Measurements from ENCODE around the gene PTOV1. TPM values are rescaled to one million over a fixed set of nuclear protein-coding genes. Genes with fewer than 3 reads are reported as not detected.

Gene PTOV1
- total and polyA plus RNA-seq, 4 donors = 38.0 to 52.3 (median 41.3) TPM

GRCh38 chr19:49910179-49910578 lies 59.2 kb downstream of the PTOV1 start:
- WGBS = 96% methylated on average over 5 of the region's 5 CpGs
- Histone ChIP-seq H3K4me1 (ENCODE audit: control insufficient read depth in 4 of 4, insufficient read depth in 4 of 4, low read length in 3 of 4) (peaks cover 0 to 11% (median 4%) of the 10 kb centered on the region in 4 donors), H3K9me3 (ENCODE audit: control insufficient read depth in 4 of 4, low read length in 3 of 4) (no peaks in the 10 kb centered on the region), H3K4me3 (ENCODE audit: low read depth in 1 of 3, low read length in 3 of 3) (no peak overlapping the region), H3K27ac (ENCODE audit: low read depth in 1 of 2, low read length in 2 of 2) (no peak overlapping the region), H3K9ac (ENCODE audit: low read depth in 1 of 2, low read length in 2 of 2) (no peak overlapping the region), H3K36me3 (ENCODE audit: control insufficient read depth in 4 of 4, insufficient read depth in 3 of 4, low read depth in 1 of 4, low read length in 3 of 4) (peaks cover 6 to 37% (median 16%) of the 10 kb centered on the region in 4 donors), H3K27me3 (ENCODE audit: control insufficient read depth in 4 of 4, insufficient read depth in 4 of 4, low read length in 3 of 4) (no peaks in the 10 kb centered on the region)
- no peak for DNase-seq (ENCODE audit: low spot score)
- TF ChIP-seq, protein P1, sequence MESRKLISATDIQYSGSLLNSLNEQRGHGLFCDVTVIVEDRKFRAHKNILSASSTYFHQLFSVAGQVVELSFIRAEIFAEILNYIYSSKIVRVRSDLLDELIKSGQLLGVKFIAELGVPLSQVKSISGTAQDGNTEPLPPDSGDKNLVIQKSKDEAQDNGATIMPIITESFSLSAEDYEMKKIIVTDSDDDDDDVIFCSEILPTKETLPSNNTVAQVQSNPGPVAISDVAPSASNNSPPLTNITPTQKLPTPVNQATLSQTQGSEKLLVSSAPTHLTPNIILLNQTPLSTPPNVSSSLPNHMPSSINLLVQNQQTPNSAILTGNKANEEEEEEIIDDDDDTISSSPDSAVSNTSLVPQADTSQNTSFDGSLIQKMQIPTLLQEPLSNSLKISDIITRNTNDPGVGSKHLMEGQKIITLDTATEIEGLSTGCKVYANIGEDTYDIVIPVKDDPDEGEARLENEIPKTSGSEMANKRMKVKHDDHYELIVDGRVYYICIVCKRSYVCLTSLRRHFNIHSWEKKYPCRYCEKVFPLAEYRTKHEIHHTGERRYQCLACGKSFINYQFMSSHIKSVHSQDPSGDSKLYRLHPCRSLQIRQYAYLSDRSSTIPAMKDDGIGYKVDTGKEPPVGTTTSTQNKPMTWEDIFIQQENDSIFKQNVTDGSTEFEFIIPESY (IDR thresholded peaks at IDR 0.05) = no peak
- TF ChIP-seq RXRA (IDR thresholded peaks at IDR 0.05) (no peak), FOXA1 (IDR thresholded peaks at IDR 0.05) (no peak)
- TF ChIP-seq, protein P2, sequence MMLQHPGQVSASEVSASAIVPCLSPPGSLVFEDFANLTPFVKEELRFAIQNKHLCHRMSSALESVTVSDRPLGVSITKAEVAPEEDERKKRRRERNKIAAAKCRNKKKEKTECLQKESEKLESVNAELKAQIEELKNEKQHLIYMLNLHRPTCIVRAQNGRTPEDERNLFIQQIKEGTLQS (IDR thresholded peaks at IDR 0.05) = no peak
- TF ChIP-seq, protein P3, sequence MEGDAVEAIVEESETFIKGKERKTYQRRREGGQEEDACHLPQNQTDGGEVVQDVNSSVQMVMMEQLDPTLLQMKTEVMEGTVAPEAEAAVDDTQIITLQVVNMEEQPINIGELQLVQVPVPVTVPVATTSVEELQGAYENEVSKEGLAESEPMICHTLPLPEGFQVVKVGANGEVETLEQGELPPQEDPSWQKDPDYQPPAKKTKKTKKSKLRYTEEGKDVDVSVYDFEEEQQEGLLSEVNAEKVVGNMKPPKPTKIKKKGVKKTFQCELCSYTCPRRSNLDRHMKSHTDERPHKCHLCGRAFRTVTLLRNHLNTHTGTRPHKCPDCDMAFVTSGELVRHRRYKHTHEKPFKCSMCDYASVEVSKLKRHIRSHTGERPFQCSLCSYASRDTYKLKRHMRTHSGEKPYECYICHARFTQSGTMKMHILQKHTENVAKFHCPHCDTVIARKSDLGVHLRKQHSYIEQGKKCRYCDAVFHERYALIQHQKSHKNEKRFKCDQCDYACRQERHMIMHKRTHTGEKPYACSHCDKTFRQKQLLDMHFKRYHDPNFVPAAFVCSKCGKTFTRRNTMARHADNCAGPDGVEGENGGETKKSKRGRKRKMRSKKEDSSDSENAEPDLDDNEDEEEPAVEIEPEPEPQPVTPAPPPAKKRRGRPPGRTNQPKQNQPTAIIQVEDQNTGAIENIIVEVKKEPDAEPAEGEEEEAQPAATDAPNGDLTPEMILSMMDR (IDR thresholded peaks at IDR 0.05; ENCODE audit: low read depth, low read length, missing input control) = no peak

Small RNA genes within 50 kb of the gene (small RNA-seq; reads per million reads assigned to genes)
- gene MIR4749 = not detected

Other genes starting within 250 kb of the PTOV1 start
- gene RRAS, start 211.0 kb upstream of the PTOV1 start, total RNA-seq = 1 to 10 TPM; 4.1 to 5.7 TPM
- gene RRAS, start 211.0 kb upstream of the PTOV1 start, polyA plus RNA-seq = 10 to 100 TPM; 16.5 to 18.5 TPM
- 10 to 100 TPM in 1 of 2 donors, 1 to 10 TPM in 1; 9.2 to 10.6 TPM for gene SCAF1, start 208.9 kb upstream of the PTOV1 start, total RNA-seq
- 10 to 100 TPM in 1 of 2 donors, 1 to 10 TPM in 1; 4.6 to 17.6 TPM for gene SCAF1, start 208.9 kb upstream of the PTOV1 start, polyA plus RNA-seq
- gene IRF3, start 185.3 kb upstream of the PTOV1 start, total RNA-seq = 10 to 100 TPM; 24.4 to 31.7 TPM
- gene IRF3, start 185.3 kb upstream of the PTOV1 start, polyA plus RNA-seq = 10 to 100 TPM; 18.2 to 33.6 TPM
- gene BCL2L12, start 185.2 kb upstream of the PTOV1 start, total RNA-seq = 1 to 10 TPM; 1.6 to 6.3 TPM
- gene BCL2L12, start 185.2 kb upstream of the PTOV1 start, polyA plus RNA-seq = 10 to 100 TPM in 1 of 2 donors, 1 to 10 TPM in 1; 7.2 to 15.7 TPM
- 10 to 100 TPM; 61.6 to 67.2 TPM for gene PRMT1, start 173.9 kb upstream of the PTOV1 start, total RNA-seq
- 10 to 100 TPM; 35.1 to 46.0 TPM for gene PRMT1, start 173.9 kb upstream of the PTOV1 start, polyA plus RNA-seq
- gene ADM5, start 161.6 kb upstream of the PTOV1 start, total RNA-seq = under 1 TPM; 0.28 to 0.84 TPM
- under 1 TPM; 0.11 to 0.23 TPM for gene ADM5, start 161.6 kb upstream of the PTOV1 start, polyA plus RNA-seq
- under 1 TPM; 0.37 to 0.50 TPM for gene CPT1C, start 160.0 kb upstream of the PTOV1 start, total RNA-seq
- gene CPT1C, start 160.0 kb upstream of the PTOV1 start, polyA plus RNA-seq = under 1 TPM; 0.67 to 0.75 TPM
- under 1 TPM; 0.08 to 0.61 TPM for gene TSKS, start 87.9 kb upstream of the PTOV1 start, total RNA-seq
- under 1 TPM in 1 of 2 donors, not detected in 1; 0.07 TPM for gene TSKS, start 87.9 kb upstream of the PTOV1 start, polyA plus RNA-seq
- gene AP2A1, start 84.2 kb upstream of the PTOV1 start, total RNA-seq = 100 to 1,000 TPM in 1 of 2 donors, 10 to 100 TPM in 1; 58.0 to 123 TPM
- 10 to 100 TPM; 20.1 to 57.0 TPM for gene AP2A1, start 84.2 kb upstream of the PTOV1 start, polyA plus RNA-seq
- 10 to 100 TPM in 1 of 2 donors, 1 to 10 TPM in 1; 3.8 to 12.5 TPM for gene FUZ, start 37.9 kb upstream of the PTOV1 start, total RNA-seq
- 1 to 10 TPM; 6.4 to 7.6 TPM for gene FUZ, start 37.9 kb upstream of the PTOV1 start, polyA plus RNA-seq
- 10 to 100 TPM in 1 of 2 donors, 1 to 10 TPM in 1; 7.6 to 24.1 TPM for gene MED25, start 32.9 kb upstream of the PTOV1 start, total RNA-seq
- 10 to 100 TPM in 1 of 2 donors, 1 to 10 TPM in 1; 4.7 to 11.5 TPM for gene MED25, start 32.9 kb upstream of the PTOV1 start, polyA plus RNA-seq
- gene PNKP, start 16.4 kb downstream of the PTOV1 start, total RNA-seq = 10 to 100 TPM; 17.3 to 30.9 TPM
- 10 to 100 TPM; 18.5 to 21.1 TPM for gene PNKP, start 16.4 kb downstream of the PTOV1 start, polyA plus RNA-seq
- 10 to 100 TPM in 1 of 2 donors, 1 to 10 TPM in 1; 6.8 to 10.3 TPM for gene AKT1S1, start 26.2 kb downstream of the PTOV1 start, total RNA-seq
- gene AKT1S1, start 26.2 kb downstream of the PTOV1 start, polyA plus RNA-seq = 10 to 100 TPM; 15.4 to 43.9 TPM
- 10 to 100 TPM; 11.3 to 14.9 TPM for gene TBC1D17, start 26.5 kb downstream of the PTOV1 start, total RNA-seq
- gene TBC1D17, start 26.5 kb downstream of the PTOV1 start, polyA plus RNA-seq = 10 to 100 TPM; 19.5 to 27.9 TPM
- under 1 TPM; 0.08 to 0.75 TPM for gene IL4I1, start 45.7 kb downstream of the PTOV1 start, total RNA-seq
- gene IL4I1, start 45.7 kb downstream of the PTOV1 start, polyA plus RNA-seq = under 1 TPM; 0.17 to 0.30 TPM
- gene ATF5, start 78.0 kb downstream of the PTOV1 start, total RNA-seq = 100 to 1,000 TPM in 1 of 2 donors, 10 to 100 TPM in 1; 42.3 to 143 TPM
- gene ATF5, start 78.0 kb downstream of the PTOV1 start, polyA plus RNA-seq = 1,000 to 10,000 TPM in 1 of 2 donors, 100 to 1,000 TPM in 1; 550 to 2,086 TPM
- gene NUP62, start 78.3 kb downstream of the PTOV1 start, total RNA-seq = 10 to 100 TPM; 14.2 to 19.8 TPM
- gene NUP62, start 78.3 kb downstream of the PTOV1 start, polyA plus RNA-seq = 10 to 100 TPM; 16.7 to 19.6 TPM
- 1 to 10 TPM; 4.4 to 8.9 TPM for gene SIGLEC11, start 110.0 kb downstream of the PTOV1 start, total RNA-seq
- 1 to 10 TPM in 1 of 2 donors, under 1 TPM in 1; 0.49 to 2.1 TPM for gene SIGLEC11, start 110.0 kb downstream of the PTOV1 start, polyA plus RNA-seq
- gene VRK3, start 174.2 kb downstream of the PTOV1 start, total RNA-seq = 10 to 100 TPM; 16.2 to 23.0 TPM
- 10 to 100 TPM; 17.7 to 23.6 TPM for gene VRK3, start 174.2 kb downstream of the PTOV1 start, polyA plus RNA-seq
- gene ZNF473, start 174.8 kb downstream of the PTOV1 start, total RNA-seq = 1 to 10 TPM; 3.6 to 4.0 TPM
- 1 to 10 TPM in 1 of 2 donors, under 1 TPM in 1; 0.92 to 1.9 TPM for gene ZNF473, start 174.8 kb downstream of the PTOV1 start, polyA plus RNA-seq